PC-9 (cell line): ENCODE results near the gene CXorf38.

Source experiments
- CTCF ChIP-seq: fragments of 200-600 bp; sonication (generic); conservative IDR thresholded peaks from 2 replicates; pipeline ENCODE4 v1.6.1; 2017; ENCODE audit warnings: mixed run types, antibody characterized with exemption, mild to moderate bottlenecking, moderate library complexity
- EZH2 ChIP-seq: fragments of 200-600 bp; sonication (generic); IDR thresholded peaks from 2 replicates; pipeline ENCODE4 v1.8.0; 2017; ENCODE audit warnings: antibody characterized with exemption, low read depth

GRCh38 chrX:40683245-40683644, 35.9 kb upstream of the CXorf38 start:
- no peak for TF ChIP-seq CTCF
- no peak for TF ChIP-seq EZH2
